AG08395 (cell line): Measurements from ENCODE around the gene ISM1.

Experiments
- DNase-seq: peaks from one replicate; pipeline ENCODE4 v3.0.0; 2012; ENCODE audit warnings: mixed read lengths, low spot score

Gene ISM1

GRCh38 chr20:13348311-13349234 is 127.5 kb downstream of the ISM1 start:
- peak; percentile 33 for DNase-seq

- DNase-seq = no peak
Observed at GRCh38 chr20:13349235-13349604, 128.1 kb downstream of the ISM1 start.
